Activated naive CD4-positive, alpha-beta T cell (primary cell): ENCODE results near the gene KIR3DL1.
"Not testable (repeated sequence)": the region's sequence is repeated elsewhere in the genome, so short reads cannot be mapped to it uniquely, and the experiment has no call there.

Experiments
- DNase-seq, 4 experiments: peaks; one replicate each; lab custom pipeline; 2025; lab: John Stamatoyannopoulos, UW

The KIR3DL1 gene

GRCh38 chr19:54816251-54816650 lies at the start of gene KIR3DL1:
Gene KIR3DL1, plus strand, starts transcription at chr19:54816468.
- not testable (repeated sequence) for DNase-seq

- not testable (repeated sequence) for DNase-seq
These were observed 46.6 kb upstream of the KIR3DL1 start, which contains the start of gene KIR2DL1 for GRCh38 chr19:54769646-54770045. Gene KIR2DL1, plus strand, starts transcription at chr19:54769793. Its CDS starts 58 bp downstream, at chr19:54769851.

DNA sequence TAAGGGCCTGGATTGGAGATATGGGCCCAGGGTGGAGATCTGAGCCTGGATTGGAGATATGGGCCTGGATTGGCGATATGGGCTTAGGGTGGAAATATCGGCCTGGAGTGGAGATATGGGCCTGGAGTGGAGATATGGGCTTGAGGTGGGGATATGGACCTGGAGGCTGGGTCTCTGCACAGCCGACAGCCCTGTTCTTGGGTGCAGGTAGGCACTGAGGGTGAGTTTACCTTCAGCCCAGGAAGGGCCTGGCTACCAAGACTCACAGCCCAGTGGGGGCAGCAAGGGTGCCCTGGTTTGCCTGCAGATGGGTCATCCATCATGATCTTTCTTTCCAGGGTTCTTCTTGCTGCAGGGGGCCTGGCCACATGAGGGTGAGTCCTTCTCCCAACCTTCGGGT lies 45.8 kb upstream of the KIR3DL1 start:
- not testable (repeated sequence) for DNase-seq

- not testable (repeated sequence) for DNase-seq
These were observed 45.0 kb upstream of the KIR3DL1 start for GRCh38 chr19:54771018-54771960.

DNA sequence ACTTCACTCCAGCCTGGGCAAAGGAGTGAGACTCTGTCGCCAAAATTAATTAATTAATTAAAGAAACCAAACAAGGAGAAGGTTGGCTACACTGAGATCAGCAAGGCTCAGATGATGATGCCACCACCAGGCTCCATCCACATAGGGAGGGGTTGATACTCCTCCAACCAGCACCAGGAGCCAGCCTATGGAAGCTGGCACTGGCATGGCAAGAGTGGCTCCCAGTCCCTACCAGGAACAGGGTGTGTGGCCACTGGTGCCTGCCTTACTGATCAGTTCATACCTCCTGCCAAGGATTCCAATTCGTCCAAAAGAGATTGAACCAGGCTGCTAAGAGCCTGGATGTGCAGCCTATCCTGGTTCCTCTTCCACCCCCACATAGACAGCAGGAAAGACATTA lies 43.6 kb upstream of the KIR3DL1 start:
- DNase-seq, result not testable (repeated sequence)

- not testable (repeated sequence) for DNase-seq
These were observed 41.0 kb upstream of the KIR3DL1 start for GRCh38 chr19:54775095-54775815.

GRCh38 chr19:54775830-54776229 lies 40.4 kb upstream of the KIR3DL1 start:
- not testable (repeated sequence) for DNase-seq

GRCh38 chr19:54777851-54778250 lies 38.4 kb upstream of the KIR3DL1 start:
- not testable (repeated sequence) for DNase-seq

GRCh38 chr19:54778896-54779295 lies 37.4 kb upstream of the KIR3DL1 start:
- not testable (repeated sequence) for DNase-seq

DNA sequence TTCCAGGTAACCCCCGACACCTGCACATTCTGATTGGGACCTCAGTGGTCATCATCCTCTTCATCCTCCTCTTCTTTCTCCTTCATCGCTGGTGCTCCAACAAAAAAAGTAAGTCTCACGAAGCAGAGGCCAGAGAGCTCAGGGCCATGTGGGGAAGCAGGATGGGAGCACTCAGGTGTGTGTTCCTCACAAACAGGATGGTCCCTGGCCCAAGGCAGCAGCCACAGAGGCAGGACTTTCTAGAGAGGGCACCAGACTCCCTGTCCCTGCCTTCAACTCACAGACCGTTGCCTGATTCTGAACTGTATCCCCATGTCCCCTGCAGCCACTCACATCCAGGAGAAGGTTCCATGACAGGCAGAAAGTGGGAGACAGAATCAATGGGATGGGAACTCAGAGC lies 33.4 kb upstream of the KIR3DL1 start:
- DNase-seq, result not testable (repeated sequence)

DNA sequence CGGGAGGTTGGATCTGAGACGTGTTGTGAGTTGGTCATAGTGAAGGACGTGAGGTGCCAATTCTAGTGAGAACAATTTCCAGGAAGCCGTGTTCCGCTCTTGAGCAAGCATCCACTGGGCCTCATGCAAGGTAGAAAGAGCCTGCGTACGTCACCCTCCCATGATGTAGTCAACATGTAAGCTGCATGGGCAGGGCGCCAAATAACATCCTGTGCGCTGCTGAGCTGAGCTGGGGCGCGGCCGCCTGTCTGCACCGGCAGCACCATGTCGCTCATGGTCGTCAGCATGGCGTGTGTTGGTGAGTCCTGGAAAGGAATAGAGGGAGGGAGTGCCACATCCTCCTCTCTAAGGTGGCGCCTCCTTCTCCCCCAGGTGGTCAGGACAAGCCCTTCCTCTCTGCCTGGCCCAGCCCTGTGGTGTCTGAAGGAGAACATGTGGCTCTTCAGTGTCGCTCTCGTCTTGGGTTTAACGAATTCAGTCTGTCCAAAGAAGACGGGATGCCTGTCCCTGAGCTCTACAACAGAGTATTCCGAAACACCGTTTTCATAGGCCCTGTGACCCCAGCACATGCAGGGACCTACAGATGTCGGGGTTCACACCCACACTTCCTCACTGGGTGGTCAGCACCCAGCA lies 30.1 kb upstream of the KIR3DL1 start:
- not testable (repeated sequence) for DNase-seq

DNA sequence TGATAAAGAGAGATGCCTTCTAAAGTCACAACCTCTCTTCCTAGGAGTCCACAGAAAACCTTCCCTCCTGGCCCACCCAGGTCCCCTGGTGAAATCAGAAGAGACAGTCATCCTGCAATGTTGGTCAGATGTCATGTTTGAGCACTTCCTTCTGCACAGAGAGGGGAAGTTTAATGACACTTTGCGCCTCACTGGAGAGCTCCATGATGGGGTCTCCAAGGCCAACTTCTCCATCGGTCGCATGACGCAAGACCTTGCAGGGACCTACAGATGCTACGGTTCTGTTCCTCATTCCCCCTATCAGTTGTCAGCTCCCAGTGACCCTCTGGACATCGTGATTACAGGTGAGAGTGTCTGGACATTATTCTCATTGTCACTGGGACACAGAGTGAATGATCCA lies 28.1 kb upstream of the KIR3DL1 start:
- not testable (repeated sequence) for DNase-seq

DNA sequence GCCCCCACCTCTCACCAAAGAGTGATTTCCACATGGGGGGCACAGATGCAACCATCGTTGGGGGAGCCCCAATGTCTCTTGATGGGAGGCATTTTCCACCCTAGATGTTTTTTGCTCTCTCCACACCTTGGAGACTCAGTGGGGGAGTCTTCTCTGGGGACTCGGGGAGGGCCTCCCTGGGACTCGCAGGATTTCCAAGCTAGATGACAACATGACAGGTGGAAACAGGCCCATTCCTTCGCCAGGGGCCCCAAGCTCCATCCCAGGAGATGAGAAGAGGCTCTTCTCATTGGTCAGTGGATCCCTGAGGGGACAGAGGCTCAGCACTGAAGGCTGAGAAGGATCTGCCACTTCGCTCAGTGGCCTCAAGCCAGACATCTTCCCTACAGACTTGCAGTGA lies 25.6 kb upstream of the KIR3DL1 start:
- no peak for DNase-seq

DNA sequence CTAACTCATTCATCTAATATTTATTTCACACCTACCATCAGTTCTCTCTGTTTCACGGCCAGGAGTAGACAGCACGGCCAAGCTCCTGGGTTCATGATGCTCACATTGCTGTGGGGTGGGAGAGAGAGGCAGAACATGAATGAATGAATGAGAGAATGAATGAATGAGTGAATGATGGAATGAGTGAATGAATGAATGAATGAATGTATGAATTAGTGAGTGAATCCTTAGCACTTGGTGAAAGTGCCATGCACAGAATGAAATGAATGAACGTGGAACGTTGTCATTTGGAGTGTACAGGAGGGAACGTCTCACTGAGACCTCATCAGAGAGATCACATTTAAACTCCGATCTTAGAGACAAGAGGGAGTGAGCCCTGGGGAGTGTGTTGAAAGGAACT lies 24.8 kb upstream of the KIR3DL1 start:
- DNase-seq, result no peak

DNA sequence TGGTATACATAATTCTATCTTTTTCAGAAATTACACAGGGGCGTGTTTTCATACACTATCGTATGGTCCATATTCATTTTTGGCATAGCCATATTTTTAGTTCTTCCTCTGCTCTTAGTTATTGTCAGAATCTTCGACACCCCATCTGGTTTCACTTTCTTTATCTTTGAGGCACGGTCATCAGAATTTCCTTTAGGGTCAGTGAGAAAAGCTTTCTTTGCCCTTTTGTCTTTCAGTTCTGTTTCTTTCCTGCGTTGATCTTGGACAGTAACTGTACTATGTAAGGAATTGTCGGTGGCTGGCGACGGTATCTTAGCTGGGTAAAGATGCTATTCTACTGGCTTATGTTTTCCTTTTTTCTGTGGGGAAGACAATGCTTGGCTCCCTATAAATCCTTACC lies 23.5 kb upstream of the KIR3DL1 start:
- DNase-seq, result no peak

DNA sequence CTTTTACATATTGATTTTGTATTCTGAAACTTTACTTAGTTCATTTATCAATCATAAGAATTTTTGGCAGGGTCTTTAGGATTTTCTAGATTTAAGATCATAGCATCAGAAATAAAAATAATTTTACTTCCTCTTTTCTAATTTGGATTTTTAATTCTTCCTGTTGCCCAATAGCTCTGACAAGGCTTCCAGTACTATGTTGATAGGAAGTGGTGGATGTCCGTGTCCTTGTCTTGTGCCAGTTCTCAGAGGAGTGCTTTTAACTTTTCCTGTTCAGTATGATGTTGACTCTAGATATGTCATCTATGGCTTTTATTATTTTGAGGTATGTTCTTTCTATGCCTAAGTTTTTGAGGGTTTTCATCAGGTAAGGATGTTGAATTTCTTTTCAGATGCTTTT lies 20.5 kb upstream of the KIR3DL1 start:
- DNase-seq, result no peak

DNA sequence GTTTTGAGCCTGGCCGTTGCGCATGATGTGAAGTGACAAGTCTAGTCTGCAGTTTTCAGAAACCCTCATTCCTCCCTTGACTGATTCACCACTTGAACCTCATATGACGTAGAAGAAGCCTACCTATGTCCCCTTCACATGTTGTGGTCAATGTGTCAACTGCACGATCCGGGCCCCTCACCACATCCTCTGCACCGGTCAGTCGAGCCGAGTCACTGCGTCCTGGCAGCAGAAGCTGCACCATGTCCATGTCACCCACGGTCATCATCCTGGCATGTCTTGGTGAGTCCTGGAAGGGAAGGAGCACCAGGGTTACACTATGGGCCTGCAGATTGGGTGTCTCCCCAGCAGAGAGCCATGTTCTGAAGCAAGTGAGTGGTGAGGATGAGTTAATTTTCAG lies 12.9 kb upstream of the KIR3DL1 start, which contains the start of gene KIR2DL4:
TSS of gene KIR2DL4 (plus strand) at position 201 of the 400 bp plus-strand sequence. CDS start at position 243, 42 bp downstream.
- no peak for DNase-seq

- DNase-seq, result no peak
These were observed 12.2 kb upstream of the KIR3DL1 start for GRCh38 chr19:54804101-54804500.

- no peak for DNase-seq
These were observed 11.7 kb upstream of the KIR3DL1 start for GRCh38 chr19:54804571-54804970.

DNA sequence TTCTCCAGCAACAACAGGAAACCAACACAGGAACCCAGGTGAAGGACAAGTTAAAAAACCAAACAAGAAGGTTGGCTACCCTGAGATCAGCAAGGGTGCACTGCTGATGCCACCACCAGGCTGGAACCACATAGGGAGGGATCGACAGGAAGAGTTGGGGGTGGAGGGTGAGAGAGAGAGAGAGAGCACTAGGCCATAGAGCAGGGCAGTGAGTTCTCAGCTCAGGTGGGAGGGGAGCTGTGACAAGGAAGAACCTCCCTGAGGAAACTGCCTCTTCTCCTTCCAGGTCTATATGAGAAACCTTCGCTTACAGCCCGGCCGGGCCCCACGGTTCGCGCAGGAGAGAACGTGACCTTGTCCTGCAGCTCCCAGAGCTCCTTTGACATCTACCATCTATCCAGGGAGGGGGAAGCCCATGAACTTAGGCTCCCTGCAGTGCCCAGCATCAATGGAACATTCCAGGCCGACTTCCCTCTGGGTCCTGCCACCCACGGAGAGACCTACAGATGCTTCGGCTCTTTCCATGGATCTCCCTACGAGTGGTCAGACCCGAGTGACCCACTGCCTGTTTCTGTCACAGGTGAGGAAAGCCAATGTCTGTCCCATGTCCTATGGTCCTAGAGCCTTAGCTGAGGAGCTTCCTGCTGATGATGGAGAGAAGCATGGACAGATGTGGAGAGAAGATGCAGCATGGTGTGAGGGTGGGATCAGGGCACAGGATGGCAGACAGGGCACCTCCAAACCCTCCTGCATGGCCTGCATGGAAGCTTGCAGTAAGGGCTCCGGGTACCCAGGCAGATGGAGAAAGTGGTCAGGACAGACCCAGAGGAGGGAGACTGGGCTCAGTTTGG lies 10.4 kb upstream of the KIR3DL1 start:
- DNase-seq, result no peak

DNA sequence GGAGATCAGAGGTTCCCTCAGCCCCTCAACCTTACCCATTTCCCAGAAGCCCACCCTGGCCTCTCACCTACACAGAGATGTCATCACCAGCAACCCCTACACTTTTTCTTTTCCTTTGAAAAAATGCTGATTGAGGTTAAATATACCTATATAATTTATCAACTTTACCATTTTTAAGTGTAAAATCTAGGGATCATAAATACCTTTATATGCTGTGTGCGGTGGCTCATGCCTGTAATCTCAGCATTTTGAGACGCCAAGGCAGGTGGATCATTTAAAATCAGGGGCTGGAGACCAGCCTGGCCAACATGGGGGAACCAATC lies 9.8 kb upstream of the KIR3DL1 start:
- DNase-seq, result no peak
